Type B pancreatic cell (in vitro differentiated cells): ENCODE data around the gene AIMP1. TPM values are rescaled to one million over a fixed set of nuclear protein-coding genes. Genes with fewer than 3 reads are reported as not detected.
"Not testable (repeated sequence)": the region's sequence is repeated elsewhere in the genome, so short reads cannot be mapped to it uniquely, and the experiment has no call there.

Experiments used
- DNase-seq: peaks from one replicate; pipeline ENCODE4 v3.0.0; 2021; ENCODE audit warnings: mixed read lengths; ENCODE audit not compliant: unreplicated experiment; ENCODE audit errors: extremely low spot score
- H3K27ac Mint-ChIP-seq: 2 replicates; pipeline ENCODE4 v1.8.0; 2021; ENCODE audit warnings: mild to moderate bottlenecking, mixed read lengths
- H3K27me3 Mint-ChIP-seq: 2 replicates; pipeline ENCODE4 v1.8.0; 2021; ENCODE audit warnings: mixed read lengths
- H3K36me3 Mint-ChIP-seq: 2 replicates; pipeline ENCODE4 v1.8.0; 2021; ENCODE audit warnings: mixed read lengths
- H3K4me1 Mint-ChIP-seq: one replicate; pipeline ENCODE4 v1.8.0; 2021; ENCODE audit warnings: mixed read lengths; ENCODE audit not compliant: unreplicated experiment
- H3K4me3 Mint-ChIP-seq: 2 replicates; pipeline ENCODE4 v1.8.0; 2021; ENCODE audit warnings: mild to moderate bottlenecking, mixed read lengths
- H3K9me3 Mint-ChIP-seq: 2 replicates; pipeline ENCODE4 v1.8.0; 2021; ENCODE audit warnings: mixed read lengths
- CTCF ChIP-seq: fragments of 200-600 bp; sonication (generic); conservative IDR thresholded peaks from 2 replicates; pipeline ENCODE4 v1.5.0; 2021; ENCODE audit warnings: antibody characterized with exemption, mild to moderate bottlenecking
- total RNA-seq: library from RNA; stranded (reverse); gene quantifications from 2 replicates; pipeline ENCODE4 v1.2.1, GENCODE V29; 2021; ENCODE audit warnings: low replicate concordance

Gene AIMP1
- total RNA-seq, 1 donor from 2014 or later, result 42.1 TPM

DNA sequence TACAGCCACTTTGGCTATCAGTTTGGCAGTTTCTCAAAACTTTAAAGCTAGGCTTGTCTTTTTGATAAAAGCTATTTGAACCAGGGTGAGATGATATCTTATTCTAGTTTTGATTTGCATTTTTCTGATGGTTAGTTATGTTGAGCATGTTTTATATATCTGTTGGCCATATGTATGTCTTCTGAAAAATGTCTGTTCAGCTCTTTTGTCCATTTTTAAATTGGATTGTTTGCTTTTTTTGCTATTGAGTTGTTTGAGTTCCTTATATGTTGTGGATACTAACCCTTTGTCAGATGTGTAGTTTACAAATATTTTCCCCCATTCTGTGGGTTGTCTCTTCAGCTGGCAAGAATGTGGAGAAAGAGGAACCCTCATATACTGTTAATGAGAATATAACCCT is 63.8 kb downstream of the AIMP1 start:
- H3K27me3 Mint-ChIP-seq, result no peaks in the 10 kb centered on the region
- no peaks in the 10 kb centered on the region for H3K4me1 Mint-ChIP-seq
- DNase-seq, result no peak
- H3K4me3 Mint-ChIP-seq, result no peak overlapping the region
- H3K36me3 Mint-ChIP-seq, result no peaks in the 10 kb centered on the region
- no peak overlapping the region for H3K27ac Mint-ChIP-seq
- no peak for TF ChIP-seq CTCF
- no peaks in the 10 kb centered on the region for H3K9me3 Mint-ChIP-seq

DNA sequence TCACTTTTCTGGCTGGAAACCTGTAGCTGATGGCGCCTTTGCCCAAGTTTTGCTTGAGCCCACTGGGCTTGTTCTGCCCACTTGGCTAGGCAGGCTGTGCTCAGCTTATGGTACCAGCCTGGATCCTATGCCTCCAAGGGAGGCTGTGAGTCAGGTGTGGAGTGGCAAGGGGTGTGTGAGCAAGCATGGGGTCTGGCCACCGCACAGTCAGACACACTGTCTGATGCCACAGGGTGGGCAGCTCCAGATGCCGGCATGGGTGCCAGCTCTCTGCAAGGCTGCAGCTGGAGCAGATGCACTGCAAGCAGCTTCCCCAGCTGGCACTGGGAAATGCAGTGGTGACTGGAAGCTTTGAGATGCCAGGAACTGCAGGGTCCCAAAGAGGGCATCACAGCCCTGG is 68.5 kb downstream of the AIMP1 start:
- no peak for TF ChIP-seq CTCF
- no peak for DNase-seq
- H3K27me3 Mint-ChIP-seq, result no peaks in the 10 kb centered on the region
- no peaks in the 10 kb centered on the region for H3K9me3 Mint-ChIP-seq
- no peaks in the 10 kb centered on the region for H3K36me3 Mint-ChIP-seq
- no peaks in the 10 kb centered on the region for H3K4me1 Mint-ChIP-seq
- H3K4me3 Mint-ChIP-seq, result no peak overlapping the region
- no peak overlapping the region for H3K27ac Mint-ChIP-seq

- H3K9me3 Mint-ChIP-seq, result no peaks in the 10 kb centered on the region
Measured at GRCh38 chr4:106385853-106386393, 69.6 kb downstream of the AIMP1 start.

DNA sequence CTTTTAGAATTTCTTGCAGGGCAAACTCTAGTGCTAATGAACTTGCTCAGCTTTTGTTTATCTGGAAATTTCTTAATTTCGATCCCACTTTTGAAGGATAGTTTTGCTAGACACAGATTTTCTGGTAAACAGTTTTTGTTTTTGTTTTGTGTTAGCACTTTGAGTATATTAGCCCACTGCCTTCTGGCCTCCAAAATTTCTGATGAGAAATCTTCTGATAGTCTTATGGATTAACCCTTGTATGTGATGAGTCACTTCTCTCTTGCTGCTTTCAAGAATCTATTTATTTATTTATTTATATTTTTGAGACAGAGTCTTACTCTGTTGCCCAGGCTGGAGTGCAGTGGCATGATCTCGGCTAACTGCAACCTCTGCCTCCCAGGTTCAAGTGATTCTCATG is 79.2 kb downstream of the AIMP1 start:
- Mint-ChIP-seq H3K27ac (no peak overlapping the region), H3K4me1 (no peaks in the 10 kb centered on the region), H3K36me3 (no peaks in the 10 kb centered on the region), H3K9me3 (peaks cover 4% of the 10 kb centered on the region), H3K4me3 (no peak overlapping the region), H3K27me3 (no peaks in the 10 kb centered on the region)
- DNase-seq, result no peak
- TF ChIP-seq CTCF, result no peak

More at GRCh38 chr4:106385853-106386393, 69.6 kb downstream of the AIMP1 start:
- Mint-ChIP-seq H3K4me1 (no peaks in the 10 kb centered on the region), H3K27ac (no peak overlapping the region), H3K27me3 (no peaks in the 10 kb centered on the region), H3K4me3 (no peak overlapping the region), H3K36me3 (no peaks in the 10 kb centered on the region)
- no peak for DNase-seq
- TF ChIP-seq CTCF, result no peak

- H3K4me1 Mint-ChIP-seq, H3K27ac Mint-ChIP-seq, H3K27me3 Mint-ChIP-seq, H3K36me3 Mint-ChIP-seq, H3K4me3 Mint-ChIP-seq, H3K9me3 Mint-ChIP-seq, DNase-seq: not testable (repeated sequence)
Measured at GRCh38 chr4:106398898-106399297, 82.5 kb downstream of the AIMP1 start.

Other genes with a start within 250 kb of the AIMP1 start
- gene TBCK, start 341 bp upstream of the AIMP1 start, total RNA-seq, result 42.1 and 59.8 TPM in 2 replicates
- gene GIMD1, start 52.2 kb downstream of the AIMP1 start, total RNA-seq, result not detected in 2 replicates